Measurements from ENCODE around the gene STXBP1. TPM values are rescaled to one million over a fixed set of nuclear protein-coding genes. Genes with fewer than 3 reads are reported as not detected.

The STXBP1 gene
- total and polyA plus RNA-seq, 2 of the 4 experiments (the other 2 are of a cell fraction) = 15.8 to 22.6 TPM

- H3K14ac ChIP-seq (replicated peaks; ENCODE audit: low read depth, low read length) = no peak overlapping the region
- H2BK5ac ChIP-seq (ENCODE audit: low read depth, low read length, poor library complexity, severe bottlenecking) = no peak overlapping the region
- no peaks in the 10 kb centered on the region for H3K4me1 ChIP-seq (ENCODE audit: control insufficient read depth, insufficient read depth, low read length)
- no peaks in the 10 kb centered on the region for H4K20me1 ChIP-seq (ENCODE audit: insufficient read depth, low read length)
- ATAC-seq (ENCODE audit: low read depth) (no peak), DNase-seq (no peak)
- H3K27me3 ChIP-seq (ENCODE audit: control insufficient read depth, insufficient read depth, low read length) = no peaks in the 10 kb centered on the region
- WGBS, 2 experiments (ENCODE audit: extremely low coverage in 2 of 2, insufficient read length in 1 of 2) = no CpG with 5 or more reads among the region's 10 CpGs
- H4K5ac ChIP-seq (ENCODE audit: low read depth, low read length) = no peak overlapping the region
- H2AK5ac ChIP-seq (ENCODE audit: low read depth, low read length) = no peak overlapping the region
- no peak overlapping the region for H3K4me2 ChIP-seq (ENCODE audit: low read depth, low read length)
- H3K9ac ChIP-seq (ENCODE audit: low read depth, low read length) = no peak overlapping the region
- peaks cover 9% of the 10 kb centered on the region; the same call in 1 of the 2 replicates for H3K9me1 ChIP-seq (ENCODE audit: insufficient read depth, low read length)
- H4K91ac ChIP-seq (ENCODE audit: insufficient read depth, low read depth, low read length) = no peak overlapping the region
- dilution Hi-C loops (cut with HindIII; ENCODE audit: low sequenced_read_pairs, unreplicated experiment) = no loop called here
- ChIA-PET CTCF (no interaction called here), POLR2A (ENCODE audit: unreplicated experiment) (no interaction called here)
- H3K23ac ChIP-seq (ENCODE audit: low read depth, low read length) = no peak overlapping the region
- H3K56ac ChIP-seq (ENCODE audit: extremely low read depth, insufficient read depth, low read length) = no peak overlapping the region
- no peak overlapping the region for H3K18ac ChIP-seq (ENCODE audit: low read depth, low read length)
- H2AK9ac ChIP-seq (replicated peaks; ENCODE audit: low read depth, low read length, poor library complexity) = no peak overlapping the region
- no peaks in the 10 kb centered on the region for H3K9me3 ChIP-seq (ENCODE audit: control insufficient read depth, insufficient read depth, low read length)
- H3K79me1 ChIP-seq (ENCODE audit: low read depth in 1 of 2, low read length in 2 of 2) = no peaks in the 10 kb centered on the region
- H2AFZ ChIP-seq (replicated peaks; ENCODE audit: low read length, poor library complexity) = no peak overlapping the region
- H2BK20ac ChIP-seq (ENCODE audit: low read depth, low read length) = no peak overlapping the region
- H2BK15ac ChIP-seq (ENCODE audit: low read depth, low read length) = no peak overlapping the region
- BruUV-seq (replicated peaks) = no TSS peak
- intact Hi-C loops (cut with micrococcal nuclease) = no loop called here
- in situ Hi-C loops (cut with MboI; ENCODE audit: low sequenced_read_pairs) = no loop called here
- no peak for TF ChIP-seq ELK1 (IDR thresholded peaks at IDR 0.05; ENCODE audit: borderline replicate concordance, low read depth, low read length)
- no peak for TF ChIP-seq USF2 (IDR thresholded peaks at IDR 0.05; ENCODE audit: low read depth, low read length)
- TF ChIP-seq BHLHE40 (IDR thresholded peaks at IDR 0.05; ENCODE audit: low read depth, low read length) = no peak
- no peak for TF ChIP-seq RAD21 (IDR thresholded peaks at IDR 0.05; ENCODE audit: low read length)
- no peak for TF ChIP-seq CTCF (conservative IDR thresholded peaks at IDR 0.05; ENCODE audit: low read depth, low read length)
- no peak overlapping the region for H4K8ac ChIP-seq (ENCODE audit: low read depth in 2 of 2, low read length in 2 of 2)
- H2BK120ac ChIP-seq (ENCODE audit: low read depth, low read length) = no peak overlapping the region
- no peak overlapping the region for H3K4ac ChIP-seq (ENCODE audit: low read depth, low read length)
- peaks cover 36% of the 10 kb centered on the region for H3K36me3 ChIP-seq (ENCODE audit: control insufficient read depth, insufficient read depth, low read length)
- H3K27ac ChIP-seq (ENCODE audit: insufficient read depth, low read length) = no peak overlapping the region
- no peak overlapping the region for H3K4me3 ChIP-seq (ENCODE audit: insufficient read depth, low read depth, low read length)
These were observed 78.7 kb downstream of the STXBP1 start for GRCh38 chr9:127690735-127691134.
